Measurements from ENCODE around the gene NFXL1. TPM values are rescaled to one million over a fixed set of nuclear protein-coding genes. Genes with fewer than 3 reads are reported as not detected.

Gene NFXL1
- total RNA-seq, 4 donors from 2014 or later = 7.8 to 12.8 (median 9.3) TPM

- no peaks in the 10 kb centered on the region for H3K27me3 ChIP-seq
- no peak overlapping the region for H3K27ac ChIP-seq
- H3K36me3 ChIP-seq = no peaks in the 10 kb centered on the region
- TF ChIP-seq EP300 (IDR thresholded peaks at IDR 0.05) (no peak), POLR2AphosphoS5 (IDR thresholded peaks at IDR 0.05) (no peak), POLR2A (IDR thresholded peaks at IDR 0.05) (no peak), CTCF (IDR thresholded peaks at IDR 0.05) (no peak)
- H3K4me3 ChIP-seq = no peak overlapping the region
- no peaks in the 10 kb centered on the region for H3K9me3 ChIP-seq
- peaks cover 0 to 7% (median 0%) of the 10 kb centered on the region in 3 donors for H3K4me1 ChIP-seq
- 91 to 95% methylated on average over 2 of the region's 2 CpGs for WGBS, 2 donors (ENCODE audit: low coverage in 1 of 2)
- ATAC-seq = no peak
Observed at GRCh38 chr4:47816748-47817147, 97.6 kb downstream of the NFXL1 start.

- H3K4me3 ChIP-seq = no peak overlapping the region
- H3K27ac ChIP-seq = no peak overlapping the region
Observed at GRCh38 chr4:47814618-47815295, 99.6 kb downstream of the NFXL1 start.

GRCh38 chr4:47809654-47810203 lies 104.7 kb downstream of the NFXL1 start:
- Histone ChIP-seq H3K4me1 (peaks cover 0 to 7% (median 0%) of the 10 kb centered on the region in 3 donors), H3K27ac (no peak overlapping the region), H3K27me3 (no peaks in the 10 kb centered on the region), H3K9me3 (no peaks in the 10 kb centered on the region), H3K4me3 (no peak overlapping the region), H3K36me3 (no peaks in the 10 kb centered on the region)
- no peak for ATAC-seq
- TF ChIP-seq CTCF (IDR thresholded peaks at IDR 0.05) = no peak
- no peak for TF ChIP-seq POLR2A (IDR thresholded peaks at IDR 0.05)
- TF ChIP-seq EP300 (IDR thresholded peaks at IDR 0.05) = no peak
- WGBS, 2 donors (ENCODE audit: low coverage in 1 of 2) = 60 to 96% methylated on average over 2 to 3 of the region's 3 CpGs

More at GRCh38 chr4:47814618-47815295, 99.6 kb downstream of the NFXL1 start:
- WGBS, 2 donors (ENCODE audit: low coverage in 1 of 2) = 19 to 36% methylated on average over 6 of the region's 6 CpGs
- peaks cover 0 to 7% (median 0%) of the 10 kb centered on the region in 3 donors for H3K4me1 ChIP-seq
- no peaks in the 10 kb centered on the region for H3K36me3 ChIP-seq
- no peak for ATAC-seq
- no peaks in the 10 kb centered on the region for H3K9me3 ChIP-seq
- TF ChIP-seq POLR2AphosphoS5 (IDR thresholded peaks at IDR 0.05) (no peak), CTCF (IDR thresholded peaks at IDR 0.05) (no peak), EP300 (IDR thresholded peaks at IDR 0.05) (no peak), POLR2A (IDR thresholded peaks at IDR 0.05) (no peak)
- H3K27me3 ChIP-seq = no peaks in the 10 kb centered on the region

- Histone ChIP-seq H3K4me3 (no peak overlapping the region), H3K27me3 (no peaks in the 10 kb centered on the region), H3K4me1 (no peaks in the 10 kb centered on the region), H3K27ac (no peak overlapping the region), H3K9me3 (no peaks in the 10 kb centered on the region), H3K36me3 (no peaks in the 10 kb centered on the region)
- TF ChIP-seq POLR2A (IDR thresholded peaks at IDR 0.05) (no peak), EP300 (IDR thresholded peaks at IDR 0.05) (no peak), POLR2AphosphoS5 (IDR thresholded peaks at IDR 0.05) (no peak), CTCF (IDR thresholded peaks at IDR 0.05) (no peak)
- WGBS, 2 donors (ENCODE audit: low coverage in 1 of 2) = 77 to 97% methylated on average over 3 to 7 of the region's 7 CpGs
- ATAC-seq = no peak
Observed at GRCh38 chr4:47804598-47804997, 109.8 kb downstream of the NFXL1 start.

GRCh38 chr4:47801481-47802002 lies 112.8 kb downstream of the NFXL1 start:
- TF ChIP-seq POLR2AphosphoS5 (IDR thresholded peaks at IDR 0.05) = no peak
- no peak for TF ChIP-seq CTCF (IDR thresholded peaks at IDR 0.05)
- no peak for TF ChIP-seq EP300 (IDR thresholded peaks at IDR 0.05)
- TF ChIP-seq POLR2A (IDR thresholded peaks at IDR 0.05) = no peak
- no peaks in the 10 kb centered on the region for H3K9me3 ChIP-seq
- H3K27ac ChIP-seq = no peak overlapping the region
- no peaks in the 10 kb centered on the region for H3K36me3 ChIP-seq
- no peak for ATAC-seq
- H3K27me3 ChIP-seq = no peaks in the 10 kb centered on the region
- no peaks in the 10 kb centered on the region for H3K4me1 ChIP-seq
- no peak overlapping the region for H3K4me3 ChIP-seq
- 75% methylated on average over 2 of the region's 3 CpGs; no CpG with 5 or more reads in 1 of the 2 donors for WGBS, 2 donors (ENCODE audit: low coverage in 1 of 2)

Data from gastroesophageal sphincter (tissue), 4 donors.